NT2/D1 (cell line): ENCODE data around the gene PLIN4.

Experiments
- DNase-seq: peaks from one replicate; pipeline ENCODE4 v3.0.0-alpha.2; 2011; ENCODE audit warnings: low read depth, low spot score
- H3K27me3 ChIP-seq: 2 replicates; pipeline ENCODE4 v1.6.0; 2011; ENCODE audit warnings: mild to moderate bottlenecking; ENCODE audit not compliant: insufficient read length, insufficient read depth
- H3K36me3 ChIP-seq: 2 replicates; pipeline ENCODE4 v1.6.1; 2011; ENCODE audit warnings: mild to moderate bottlenecking, low read length, mixed read lengths; ENCODE audit not compliant: insufficient read depth, insufficient read length
- H3K4me1 ChIP-seq: 2 replicates; pipeline ENCODE4 v1.5.1; 2011; ENCODE audit not compliant: insufficient read depth, insufficient read length
- H3K4me3 ChIP-seq: 2 replicates; pipeline ENCODE4 v1.5.1; 2011; ENCODE audit warnings: low read depth; ENCODE audit not compliant: insufficient read length
- H3K9ac ChIP-seq: 2 replicates; pipeline ENCODE4 v1.6.0; 2011; ENCODE audit warnings: low read depth; ENCODE audit not compliant: insufficient read length
- H3K9me3 ChIP-seq: 2 replicates; pipeline ENCODE4 v1.5.1; 2011; ENCODE audit warnings: mild to moderate bottlenecking, low read length; ENCODE audit not compliant: insufficient read depth
- SUZ12 ChIP-seq: IDR thresholded peaks from 2 replicates; pipeline ENCODE4 v1.6.1; 2011; ENCODE audit not compliant: insufficient read length, insufficient read depth; ENCODE audit errors: extremely low read depth
- YY1 ChIP-seq: IDR thresholded peaks from 2 replicates; pipeline ENCODE4 v1.6.1; 2011; ENCODE audit not compliant: insufficient read length, insufficient read depth
- ZNF274 ChIP-seq: IDR thresholded peaks from 2 replicates; pipeline ENCODE4 v1.6.1; 2011; ENCODE audit warnings: mild to moderate bottlenecking, low read depth, low read length

PLIN4 gene

DNA sequence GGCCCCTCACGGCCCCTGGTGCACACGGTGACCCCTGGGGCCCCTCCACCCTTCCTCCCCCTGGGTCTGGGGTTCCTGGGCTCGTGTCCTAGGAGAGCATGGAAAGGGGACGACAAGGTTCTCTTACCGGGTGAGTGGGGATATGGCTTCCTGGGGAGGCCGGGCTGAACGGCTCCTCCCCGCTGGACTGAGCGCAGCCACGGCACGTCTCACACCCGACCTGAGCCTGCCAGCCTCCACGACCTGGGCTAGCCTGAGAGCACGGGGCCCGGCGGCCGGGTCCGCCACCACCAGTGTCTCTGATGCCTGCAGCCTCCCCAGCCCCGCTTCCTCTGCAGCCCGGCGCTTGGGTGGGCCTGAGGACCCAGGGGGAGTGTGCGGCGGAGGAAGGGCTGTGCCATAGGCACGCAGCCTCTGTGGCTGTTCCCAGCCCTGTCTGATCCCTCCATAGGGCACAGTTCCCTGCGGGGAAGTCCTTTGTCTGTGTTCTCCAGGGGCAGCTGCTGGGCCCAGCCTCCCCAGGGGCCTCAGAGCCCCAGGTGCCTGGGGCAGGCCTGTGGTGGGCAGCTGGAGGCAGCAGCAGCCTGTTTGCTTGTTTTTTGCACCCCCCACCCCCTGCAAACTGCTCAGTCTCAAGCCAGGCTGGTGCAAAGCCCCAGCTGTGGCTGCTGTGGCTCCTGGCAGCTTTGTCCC, 15.0 kb downstream of the PLIN4 start:
- Histone ChIP-seq H3K9me3 (no peaks in the 10 kb centered on the region), H3K4me1 (peaks cover 13% of the 10 kb centered on the region), H3K27me3 (no peaks in the 10 kb centered on the region), H3K36me3 (peaks cover 91% of the 10 kb centered on the region), H3K4me3 (no peak overlapping the region), H3K9ac (peak overlapping the region; percentile 6)
- DNase-seq, result no peak
- TF ChIP-seq ZNF274 (no peak), SUZ12 (no peak), YY1 (no peak)

- Histone ChIP-seq H3K4me3 (no peak overlapping the region), H3K9ac (peak overlapping the region; percentile 6), H3K36me3 (peaks cover 94% of the 10 kb centered on the region), H3K4me1 (peaks cover 13% of the 10 kb centered on the region), H3K27me3 (no peaks in the 10 kb centered on the region), H3K9me3 (no peaks in the 10 kb centered on the region)
- TF ChIP-seq SUZ12 (no peak), YY1 (no peak), ZNF274 (no peak)
- DNase-seq, result no peak
Observed at GRCh38 chr19:4502282-4503131, 15.8 kb downstream of the PLIN4 start.

GRCh38 chr19:4501691-4502090, 16.6 kb downstream of the PLIN4 start:
- Histone ChIP-seq H3K36me3 (peaks cover 90% of the 10 kb centered on the region), H3K4me3 (no peak overlapping the region), H3K27me3 (no peaks in the 10 kb centered on the region), H3K9me3 (no peaks in the 10 kb centered on the region), H3K4me1 (peaks cover 13% of the 10 kb centered on the region), H3K9ac (no peak overlapping the region)
- TF ChIP-seq ZNF274, result no peak
- no peak for TF ChIP-seq YY1
- no peak for TF ChIP-seq SUZ12
- no peak for DNase-seq

DNA sequence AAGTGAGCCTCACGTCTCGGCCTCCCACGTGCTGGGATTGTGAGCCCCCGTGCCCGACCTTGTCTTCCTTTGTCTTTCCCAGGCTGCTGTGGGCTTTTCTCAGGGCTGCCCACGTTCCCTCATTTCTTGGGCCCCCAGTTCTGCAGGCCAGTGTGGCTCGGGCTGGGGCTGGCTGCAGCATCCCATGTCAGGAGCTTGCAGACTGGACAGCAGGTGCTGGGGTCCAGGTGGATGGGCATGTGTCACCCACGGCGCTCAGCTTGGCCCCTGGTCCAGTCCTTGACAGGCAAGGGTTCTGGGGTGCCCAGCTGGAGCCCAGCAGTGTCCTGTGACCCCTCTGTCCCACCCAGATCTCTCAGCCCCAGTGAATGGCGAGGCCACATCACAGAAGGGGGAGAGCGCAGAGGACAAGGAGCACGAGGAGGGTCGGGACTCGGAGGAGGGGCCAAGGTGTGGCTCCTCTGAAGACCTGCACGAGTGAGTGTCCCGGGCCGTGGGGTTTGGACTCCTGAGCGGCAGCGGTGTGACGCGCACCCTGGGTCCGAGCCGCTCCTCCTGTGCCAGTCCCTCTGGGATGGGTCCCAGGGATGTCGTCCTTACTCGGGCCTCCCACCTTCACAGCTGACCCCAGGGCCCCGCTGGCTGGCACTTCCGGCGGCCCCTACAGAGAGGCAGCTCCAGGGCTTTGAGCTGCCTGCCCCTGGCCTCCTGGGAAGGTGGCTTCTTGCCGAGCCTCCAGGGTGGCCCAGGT, 17.3 kb downstream of the PLIN4 start:
- Histone ChIP-seq H3K36me3 (peaks cover 90% of the 10 kb centered on the region), H3K4me1 (peaks cover 13% of the 10 kb centered on the region), H3K9me3 (no peaks in the 10 kb centered on the region), H3K9ac (peak overlapping the region; percentile 21), H3K27me3 (no peaks in the 10 kb centered on the region), H3K4me3 (no peak overlapping the region)
- no peak for DNase-seq
- TF ChIP-seq YY1 (no peak), ZNF274 (no peak), SUZ12 (no peak)

DNA sequence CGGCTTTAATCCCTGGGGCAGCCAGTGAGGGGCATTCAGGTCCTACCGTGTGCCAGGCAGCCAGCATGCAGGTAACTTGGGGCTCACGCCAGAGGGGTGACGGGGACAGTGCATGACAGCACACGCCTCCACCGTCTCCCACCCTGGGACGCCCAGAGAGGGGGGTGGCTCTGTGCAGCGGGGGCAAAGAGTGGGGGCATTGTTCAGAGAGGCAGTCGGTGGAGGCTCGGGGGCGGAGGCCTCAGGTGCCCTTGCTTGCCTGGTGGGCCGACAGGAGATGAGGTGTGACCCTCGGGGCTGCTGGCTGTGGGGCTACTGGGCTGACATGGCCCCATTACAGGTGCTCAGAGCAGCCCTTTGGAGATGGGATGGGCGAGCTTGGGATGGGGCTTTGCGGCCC, 18.4 kb downstream of the PLIN4 start:
- no peaks in the 10 kb centered on the region for H3K27me3 ChIP-seq
- no peak for TF ChIP-seq YY1
- H3K4me1 ChIP-seq, result peaks cover 13% of the 10 kb centered on the region
- no peak overlapping the region for H3K4me3 ChIP-seq
- DNase-seq, result no peak
- H3K36me3 ChIP-seq, result peaks cover 88% of the 10 kb centered on the region
- H3K9me3 ChIP-seq, result no peaks in the 10 kb centered on the region
- no peak overlapping the region for H3K9ac ChIP-seq

DNA sequence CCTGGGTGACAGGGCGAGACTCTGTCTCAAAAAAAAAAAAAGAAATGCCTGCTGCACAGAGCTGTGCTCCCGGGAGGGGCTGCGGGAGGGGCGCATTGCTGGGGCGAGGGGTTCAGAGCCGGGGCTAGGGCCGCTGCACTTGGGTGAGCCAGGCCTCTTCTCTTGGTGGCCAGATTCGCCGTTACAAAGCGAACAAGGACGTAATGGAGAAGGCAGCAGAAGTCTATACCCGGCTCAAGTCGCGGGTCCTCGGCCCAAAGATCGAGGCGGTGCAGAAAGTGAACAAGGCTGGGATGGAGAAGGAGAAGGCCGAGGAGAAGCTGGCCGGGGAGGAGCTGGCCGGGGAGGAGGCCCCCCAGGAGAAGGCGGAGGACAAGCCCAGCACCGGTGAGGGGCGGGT, 19.0 kb downstream of the PLIN4 start:
- no peak for TF ChIP-seq SUZ12
- no peak for TF ChIP-seq YY1
- no peak for TF ChIP-seq ZNF274
- Histone ChIP-seq H3K4me3 (no peak overlapping the region), H3K9me3 (no peaks in the 10 kb centered on the region), H3K4me1 (peaks cover 16% of the 10 kb centered on the region), H3K36me3 (peaks cover 88% of the 10 kb centered on the region), H3K9ac (no peak overlapping the region), H3K27me3 (no peaks in the 10 kb centered on the region)
- no peak for DNase-seq

GRCh38 chr19:4498694-4499093, 19.6 kb downstream of the PLIN4 start:
- Histone ChIP-seq H3K9me3 (no peaks in the 10 kb centered on the region), H3K9ac (no peak overlapping the region), H3K4me3 (no peak overlapping the region), H3K4me1 (peaks cover 13% of the 10 kb centered on the region), H3K36me3 (peaks cover 88% of the 10 kb centered on the region), H3K27me3 (no peaks in the 10 kb centered on the region)
- no peak for TF ChIP-seq SUZ12
- no peak for TF ChIP-seq ZNF274
- no peak for TF ChIP-seq YY1
- no peak for DNase-seq
